Glutamatergic neuron (in vitro differentiated cells): ENCODE data around the gene JAKMIP1. TPM values are rescaled to one million over a fixed set of nuclear protein-coding genes. Genes with fewer than 3 reads are reported as not detected.

Experiments used
- DNase-seq: peaks from one replicate; pipeline ENCODE4 v3.0.0; 2022
- H3K27ac Mint-ChIP-seq: one replicate; pipeline ENCODE4 v1.8.0; 2020; ENCODE audit warnings: mild to moderate bottlenecking, mixed read lengths, inconsistent platforms; ENCODE audit not compliant: unreplicated experiment
- H3K27me3 Mint-ChIP-seq: one replicate; pipeline ENCODE4 v1.8.0; 2020; ENCODE audit warnings: mild to moderate bottlenecking, moderate library complexity, mixed read lengths, inconsistent platforms; ENCODE audit not compliant: unreplicated experiment
- H3K36me3 Mint-ChIP-seq: one replicate; pipeline ENCODE4 v1.8.0; 2020; ENCODE audit warnings: mild to moderate bottlenecking, mixed read lengths, inconsistent platforms; ENCODE audit not compliant: unreplicated experiment
- H3K4me1 Mint-ChIP-seq: one replicate; pipeline ENCODE4 v1.8.0; 2020; ENCODE audit warnings: mild to moderate bottlenecking, low read depth, mixed read lengths, inconsistent platforms; ENCODE audit not compliant: unreplicated experiment
- H3K4me3 Mint-ChIP-seq: one replicate; pipeline ENCODE4 v1.8.0; 2020; ENCODE audit warnings: mild to moderate bottlenecking, mixed read lengths, inconsistent platforms; ENCODE audit not compliant: unreplicated experiment
- H3K9me3 Mint-ChIP-seq: one replicate; pipeline ENCODE4 v1.8.0; 2020; ENCODE audit warnings: mild to moderate bottlenecking, moderate library complexity, mixed read lengths, inconsistent platforms; ENCODE audit not compliant: unreplicated experiment
- total RNA-seq: library from RNA; stranded (reverse); fragmentation: NEBNext Ultra II Directional; extraction: Animal tissue kit (Norgen Biotek cat#: 25700); gene quantifications from one replicate; pipeline ENCODE4 v1.2.1, GENCODE V29; 2021; ENCODE audit not compliant: unreplicated experiment
- TF ChIP-seq, protein P1 (sequence below): fragments of 200-600 bp; sonication (generic); IDR thresholded peaks from one replicate; pipeline ENCODE4 v1.5.0; 2021; ENCODE audit not compliant: partially characterized antibody, unreplicated experiment

JAKMIP1 gene
- total RNA-seq, 1 donor from 2014 or later = 2.4 TPM

DNA sequence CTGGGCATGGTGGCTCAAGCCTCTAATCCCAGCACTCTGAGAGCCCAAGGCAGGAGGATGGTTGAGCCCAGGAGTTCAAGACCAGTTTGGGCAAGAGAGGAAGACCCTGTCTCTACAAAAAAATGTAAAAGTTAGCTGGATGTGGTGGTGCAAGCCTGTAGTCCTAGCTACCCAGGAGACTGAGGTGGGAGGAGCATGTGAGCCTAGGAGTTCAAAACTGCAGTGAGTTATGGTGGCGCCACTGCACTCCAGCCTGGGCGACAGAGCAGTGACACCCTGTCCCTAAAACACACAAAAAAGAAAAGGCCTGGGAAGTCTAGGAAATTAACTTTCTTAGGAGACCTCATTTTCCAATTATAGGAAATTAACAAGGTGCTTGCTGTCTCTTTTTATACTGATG, 76.8 kb downstream of the JAKMIP1 start:
- no peak for DNase-seq

DNA sequence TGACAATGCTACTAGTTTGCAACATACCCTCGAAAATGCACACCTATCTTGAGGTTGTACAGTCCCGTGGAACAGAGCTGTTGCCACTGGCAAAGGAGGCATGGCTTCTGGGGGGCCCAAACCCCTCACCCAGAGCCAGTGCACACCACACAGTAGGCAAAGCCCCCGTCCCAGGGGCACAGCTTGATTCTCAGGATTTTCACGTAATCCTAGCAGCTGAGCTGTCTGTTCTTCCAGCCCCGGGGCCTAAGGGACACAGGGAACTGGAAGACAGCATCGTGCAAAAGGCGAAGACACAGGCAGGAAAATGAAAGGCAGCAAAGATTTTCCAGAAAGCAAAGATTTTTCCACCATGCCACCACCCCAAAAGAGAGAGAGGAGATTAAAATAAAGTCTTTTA, 77.2 kb downstream of the JAKMIP1 start:
- TF ChIP-seq, protein P1, sequence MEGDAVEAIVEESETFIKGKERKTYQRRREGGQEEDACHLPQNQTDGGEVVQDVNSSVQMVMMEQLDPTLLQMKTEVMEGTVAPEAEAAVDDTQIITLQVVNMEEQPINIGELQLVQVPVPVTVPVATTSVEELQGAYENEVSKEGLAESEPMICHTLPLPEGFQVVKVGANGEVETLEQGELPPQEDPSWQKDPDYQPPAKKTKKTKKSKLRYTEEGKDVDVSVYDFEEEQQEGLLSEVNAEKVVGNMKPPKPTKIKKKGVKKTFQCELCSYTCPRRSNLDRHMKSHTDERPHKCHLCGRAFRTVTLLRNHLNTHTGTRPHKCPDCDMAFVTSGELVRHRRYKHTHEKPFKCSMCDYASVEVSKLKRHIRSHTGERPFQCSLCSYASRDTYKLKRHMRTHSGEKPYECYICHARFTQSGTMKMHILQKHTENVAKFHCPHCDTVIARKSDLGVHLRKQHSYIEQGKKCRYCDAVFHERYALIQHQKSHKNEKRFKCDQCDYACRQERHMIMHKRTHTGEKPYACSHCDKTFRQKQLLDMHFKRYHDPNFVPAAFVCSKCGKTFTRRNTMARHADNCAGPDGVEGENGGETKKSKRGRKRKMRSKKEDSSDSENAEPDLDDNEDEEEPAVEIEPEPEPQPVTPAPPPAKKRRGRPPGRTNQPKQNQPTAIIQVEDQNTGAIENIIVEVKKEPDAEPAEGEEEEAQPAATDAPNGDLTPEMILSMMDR = no peak
- no peak overlapping the region for H3K4me3 Mint-ChIP-seq

More for the DNA sequence above, 76.8 kb downstream of the JAKMIP1 start:
- Mint-ChIP-seq H3K36me3 (no peaks in the 10 kb centered on the region), H3K27me3 (peaks cover 3% of the 10 kb centered on the region), H3K9me3 (peaks cover 7% of the 10 kb centered on the region), H3K4me3 (no peak overlapping the region), H3K27ac (no peak overlapping the region), H3K4me1 (peaks cover 3% of the 10 kb centered on the region)
- TF ChIP-seq, protein P1 = no peak

DNA sequence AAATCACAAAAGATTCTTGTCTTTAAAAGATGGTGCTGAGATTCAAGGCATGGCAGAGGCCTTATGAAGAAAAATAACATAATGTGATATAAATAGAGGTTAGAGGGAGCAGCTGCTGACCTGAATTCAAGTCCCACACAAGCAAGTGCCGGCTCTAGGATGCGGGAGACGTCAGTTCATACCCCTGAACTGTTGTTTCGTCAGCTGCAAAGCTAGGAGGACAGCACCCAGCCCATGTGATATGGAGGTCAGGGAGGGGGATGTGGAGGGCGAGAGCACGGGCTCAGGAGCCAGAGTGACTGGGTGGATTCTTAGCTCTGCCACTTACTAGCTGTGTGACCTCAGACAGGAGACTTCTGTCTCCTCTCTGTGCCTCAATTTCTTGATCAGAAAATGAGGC, 77.9 kb downstream of the JAKMIP1 start:
- TF ChIP-seq, protein P1 = no peak
- peaks cover 6% of the 10 kb centered on the region for H3K9me3 Mint-ChIP-seq
- H3K27me3 Mint-ChIP-seq = peaks cover 2% of the 10 kb centered on the region

More for the DNA sequence above, 77.2 kb downstream of the JAKMIP1 start:
- peaks cover 3% of the 10 kb centered on the region for H3K4me1 Mint-ChIP-seq
- no peak overlapping the region for H3K27ac Mint-ChIP-seq
- H3K36me3 Mint-ChIP-seq = no peaks in the 10 kb centered on the region
- H3K27me3 Mint-ChIP-seq = peaks cover 3% of the 10 kb centered on the region
- peaks cover 7% of the 10 kb centered on the region for H3K9me3 Mint-ChIP-seq
- DNase-seq = no peak

DNA sequence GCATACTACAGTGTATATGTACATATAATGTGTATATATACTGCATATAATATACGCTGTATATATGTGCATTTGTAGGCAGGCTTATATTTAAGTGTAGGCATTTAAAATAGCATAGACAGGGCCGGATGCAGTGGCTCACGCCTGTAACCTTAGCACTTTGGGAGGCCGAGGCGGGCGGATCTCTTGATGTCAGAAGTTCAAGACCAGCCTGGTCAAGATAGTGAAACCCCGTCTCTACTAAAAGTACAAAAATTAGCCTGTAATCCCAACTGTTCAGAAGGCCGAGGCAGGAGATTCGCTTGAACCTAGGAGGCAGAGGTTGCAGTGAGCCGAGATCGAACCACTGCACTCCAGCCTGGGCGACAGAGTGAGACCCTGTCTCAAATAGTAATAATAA, 78.4 kb downstream of the JAKMIP1 start:
- Mint-ChIP-seq H3K9me3 (peaks cover 9% of the 10 kb centered on the region), H3K36me3 (no peaks in the 10 kb centered on the region), H3K27ac (no peak overlapping the region), H3K27me3 (peaks cover 2% of the 10 kb centered on the region), H3K4me1 (peaks cover 7% of the 10 kb centered on the region), H3K4me3 (no peak overlapping the region)
- TF ChIP-seq, protein P1 = no peak
- no peak for DNase-seq

More for the DNA sequence above, 77.9 kb downstream of the JAKMIP1 start:
- no peak for DNase-seq
- Mint-ChIP-seq H3K4me1 (peaks cover 3% of the 10 kb centered on the region), H3K4me3 (no peak overlapping the region), H3K36me3 (no peaks in the 10 kb centered on the region), H3K27ac (no peak overlapping the region)

DNA sequence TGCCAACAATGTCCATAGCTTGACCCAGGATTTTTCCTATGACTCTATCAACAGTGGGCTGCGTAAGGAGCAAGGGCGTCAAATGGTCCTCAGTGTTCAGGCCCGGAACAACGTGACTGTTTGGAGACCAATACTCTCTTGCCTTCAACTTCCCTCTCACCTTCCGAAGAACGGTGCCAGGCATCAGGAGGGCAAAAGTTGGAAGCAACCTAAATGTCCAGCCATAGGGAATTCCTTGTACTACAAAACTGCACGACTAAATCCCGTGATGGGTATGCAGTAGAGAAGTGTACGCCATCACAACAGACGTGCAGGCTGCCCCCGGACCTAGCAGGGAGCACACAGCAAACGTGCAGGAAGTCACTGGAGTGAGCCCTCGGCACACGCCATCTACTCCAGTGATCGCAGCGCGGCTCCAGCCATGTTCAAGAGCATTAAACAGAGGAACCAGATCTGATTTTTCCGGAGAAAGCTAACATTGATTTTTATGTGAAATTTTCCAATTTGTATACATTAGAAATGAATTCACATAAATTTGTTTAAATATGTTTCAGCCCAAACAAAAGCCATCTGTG, 79.0 kb downstream of the JAKMIP1 start:
- peaks cover 11% of the 10 kb centered on the region for H3K9me3 Mint-ChIP-seq

More for the DNA sequence above, 79.0 kb downstream of the JAKMIP1 start:
- no peak for DNase-seq
- no peak overlapping the region for H3K27ac Mint-ChIP-seq
- TF ChIP-seq, protein P1 = no peak
- H3K4me1 Mint-ChIP-seq = peaks cover 12% of the 10 kb centered on the region
- peaks cover 2% of the 10 kb centered on the region for H3K27me3 Mint-ChIP-seq
- H3K4me3 Mint-ChIP-seq = no peak overlapping the region
- no peaks in the 10 kb centered on the region for H3K36me3 Mint-ChIP-seq
